Measurements from ENCODE around the gene NEDD4L.
"Not testable (repeated sequence)": the region's sequence is repeated elsewhere in the genome, so short reads cannot be mapped to it uniquely, and the experiment has no call there.

The NEDD4L gene

GRCh38 chr18:58161659-58162058 lies 117.6 kb downstream of the NEDD4L start:
- DNase-seq = no peak

- no peak for DNase-seq
These were observed 118.1 kb downstream of the NEDD4L start for GRCh38 chr18:58162127-58162526.

- DNase-seq = no peak
These were observed 119.1 kb downstream of the NEDD4L start for GRCh38 chr18:58163004-58163590.

- no peak for DNase-seq
These were observed 122.3 kb downstream of the NEDD4L start for GRCh38 chr18:58166278-58166844.

- no peak for DNase-seq
These were observed 123.0 kb downstream of the NEDD4L start for GRCh38 chr18:58167073-58167472.

- DNase-seq = no peak
These were observed 124.2 kb downstream of the NEDD4L start for GRCh38 chr18:58168221-58168620.

GRCh38 chr18:58168993-58169392 lies 125.0 kb downstream of the NEDD4L start:
- no peak for DNase-seq

GRCh38 chr18:58169472-58169871 lies 125.4 kb downstream of the NEDD4L start:
- no peak for DNase-seq

- not testable (repeated sequence) for DNase-seq
These were observed 126.0 kb downstream of the NEDD4L start for GRCh38 chr18:58170036-58170435.

- DNase-seq = no peak
These were observed 128.0 kb downstream of the NEDD4L start for GRCh38 chr18:58172031-58172430.

GRCh38 chr18:58174285-58174684 lies 130.3 kb downstream of the NEDD4L start:
- DNase-seq = no peak

GRCh38 chr18:58175122-58175785 lies 131.2 kb downstream of the NEDD4L start:
- DNase-seq = no peak

- DNase-seq = no peak
These were observed 131.8 kb downstream of the NEDD4L start for GRCh38 chr18:58175786-58176176.

- DNase-seq = no peak
These were observed 133.1 kb downstream of the NEDD4L start for GRCh38 chr18:58177004-58177717.

GRCh38 chr18:58177896-58178470 lies 134.0 kb downstream of the NEDD4L start:
- no peak for DNase-seq

- no peak for DNase-seq
These were observed 134.5 kb downstream of the NEDD4L start for GRCh38 chr18:58178511-58178910.

GRCh38 chr18:58180172-58180571 lies 136.1 kb downstream of the NEDD4L start:
- DNase-seq = no peak

GRCh38 chr18:58180738-58181353 lies 136.8 kb downstream of the NEDD4L start:
- no peak for DNase-seq

GRCh38 chr18:58181988-58182387 lies 138.0 kb downstream of the NEDD4L start:
- no peak for DNase-seq

- no peak for DNase-seq
These were observed 139.2 kb downstream of the NEDD4L start for GRCh38 chr18:58183226-58183625.

GRCh38 chr18:58186258-58186948 lies 142.4 kb downstream of the NEDD4L start:
- DNase-seq = no peak

GRCh38 chr18:58187674-58188073 lies 143.6 kb downstream of the NEDD4L start:
- DNase-seq = no peak

Measured in GF-D8 (cell line).